Measurements from ENCODE around the gene CYLC2. TPM values are rescaled to one million over a fixed set of nuclear protein-coding genes. Genes with fewer than 3 reads are reported as not detected.

The CYLC2 gene, protein sequence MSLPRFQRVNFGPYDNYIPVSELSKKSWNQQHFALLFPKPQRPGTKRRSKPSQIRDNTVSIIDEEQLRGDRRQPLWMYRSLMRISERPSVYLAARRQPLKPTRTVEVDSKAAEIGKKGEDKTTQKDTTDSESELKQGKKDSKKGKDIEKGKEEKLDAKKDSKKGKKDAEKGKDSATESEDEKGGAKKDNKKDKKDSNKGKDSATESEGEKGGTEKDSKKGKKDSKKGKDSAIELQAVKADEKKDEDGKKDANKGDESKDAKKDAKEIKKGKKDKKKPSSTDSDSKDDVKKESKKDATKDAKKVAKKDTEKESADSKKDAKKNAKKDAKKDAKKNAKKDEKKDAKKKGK
- not detected for total RNA-seq

- no peak within 1 kb of the TSS for H3K27ac ChIP-seq
- no peaks in the 10 kb centered on the region for H3K36me3 ChIP-seq
- H3K4me3 ChIP-seq = no peak within 1 kb of the TSS
- H3K27me3 ChIP-seq = no peaks in the 10 kb centered on the region
- DNase-seq (ENCODE audit: low spot score in 2 of 2) = no peak
- TF ChIP-seq POLR2A (IDR thresholded peaks at IDR 0.05) (no peak), EP300 (IDR thresholded peaks at IDR 0.05) (no peak), POLR2AphosphoS5 (IDR thresholded peaks at IDR 0.05) (no peak)
- TF ChIP-seq, protein P1, sequence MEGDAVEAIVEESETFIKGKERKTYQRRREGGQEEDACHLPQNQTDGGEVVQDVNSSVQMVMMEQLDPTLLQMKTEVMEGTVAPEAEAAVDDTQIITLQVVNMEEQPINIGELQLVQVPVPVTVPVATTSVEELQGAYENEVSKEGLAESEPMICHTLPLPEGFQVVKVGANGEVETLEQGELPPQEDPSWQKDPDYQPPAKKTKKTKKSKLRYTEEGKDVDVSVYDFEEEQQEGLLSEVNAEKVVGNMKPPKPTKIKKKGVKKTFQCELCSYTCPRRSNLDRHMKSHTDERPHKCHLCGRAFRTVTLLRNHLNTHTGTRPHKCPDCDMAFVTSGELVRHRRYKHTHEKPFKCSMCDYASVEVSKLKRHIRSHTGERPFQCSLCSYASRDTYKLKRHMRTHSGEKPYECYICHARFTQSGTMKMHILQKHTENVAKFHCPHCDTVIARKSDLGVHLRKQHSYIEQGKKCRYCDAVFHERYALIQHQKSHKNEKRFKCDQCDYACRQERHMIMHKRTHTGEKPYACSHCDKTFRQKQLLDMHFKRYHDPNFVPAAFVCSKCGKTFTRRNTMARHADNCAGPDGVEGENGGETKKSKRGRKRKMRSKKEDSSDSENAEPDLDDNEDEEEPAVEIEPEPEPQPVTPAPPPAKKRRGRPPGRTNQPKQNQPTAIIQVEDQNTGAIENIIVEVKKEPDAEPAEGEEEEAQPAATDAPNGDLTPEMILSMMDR (IDR thresholded peaks at IDR 0.05) = no peak
- no peaks in the 10 kb centered on the region for H3K9me3 ChIP-seq
- no peaks in the 10 kb centered on the region for H3K4me1 ChIP-seq
These were observed at the start of gene CYLC2 for GRCh38 chr9:102995033-102995432. Gene CYLC2, plus strand, starts transcription at chr9:102995333. Its CDS starts 48 bp downstream, at chr9:102995381.

- H3K27me3 ChIP-seq = no peaks in the 10 kb centered on the region
- TF ChIP-seq POLR2A (IDR thresholded peaks at IDR 0.05) (no peak), EP300 (IDR thresholded peaks at IDR 0.05) (no peak), POLR2AphosphoS5 (IDR thresholded peaks at IDR 0.05) (no peak)
- TF ChIP-seq, protein P1 (IDR thresholded peaks at IDR 0.05) = no peak
- DNase-seq (ENCODE audit: low spot score in 2 of 2) = no peak
- no peak overlapping the region for H3K4me3 ChIP-seq
- no peak overlapping the region for H3K27ac ChIP-seq
- 41% methylated on average over 2 of the region's 2 CpGs for WGBS
- no peaks in the 10 kb centered on the region for H3K9me3 ChIP-seq
- no peaks in the 10 kb centered on the region for H3K36me3 ChIP-seq
- H3K4me1 ChIP-seq = no peaks in the 10 kb centered on the region
These were observed 44.8 kb upstream of the CYLC2 start for GRCh38 chr9:102950346-102950745.

GRCh38 chr9:102966999-102967398, 28.1 kb upstream of the CYLC2 start:
- Histone ChIP-seq H3K9me3 (peaks cover 19% of the 10 kb centered on the region), H3K4me3 (no peak overlapping the region), H3K36me3 (no peaks in the 10 kb centered on the region), H3K27ac (no peak overlapping the region), H3K4me1 (no peaks in the 10 kb centered on the region), H3K27me3 (no peaks in the 10 kb centered on the region)
- TF ChIP-seq, protein P1 (IDR thresholded peaks at IDR 0.05) = no peak
- TF ChIP-seq POLR2A (IDR thresholded peaks at IDR 0.05) (no peak), POLR2AphosphoS5 (IDR thresholded peaks at IDR 0.05) (no peak), EP300 (IDR thresholded peaks at IDR 0.05) (no peak)
- no peak for DNase-seq (ENCODE audit: low spot score in 2 of 2)
- 97% methylated on average over 7 of the region's 7 CpGs for WGBS

DNA sequence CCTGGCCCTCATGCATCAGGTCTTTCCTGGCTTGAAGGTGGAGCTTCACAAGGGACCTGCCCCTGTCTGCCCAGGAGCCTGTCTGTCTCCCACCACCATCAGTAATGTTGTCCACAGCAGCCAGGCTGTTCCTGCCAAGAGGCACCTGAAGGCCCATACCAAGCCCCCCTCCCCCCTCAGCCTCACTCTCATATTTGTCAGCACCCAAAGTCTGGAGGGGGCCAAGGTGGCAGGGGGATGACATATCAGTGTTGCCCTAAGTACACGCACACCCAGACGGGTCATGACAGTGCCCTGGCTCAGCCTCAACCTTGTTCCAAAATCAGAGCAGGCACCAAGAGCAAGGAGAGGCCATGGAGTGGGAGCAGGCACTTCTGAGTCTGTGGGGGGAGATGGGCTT, 27.2 kb upstream of the CYLC2 start:
- Histone ChIP-seq H3K9me3 (peaks cover 19% of the 10 kb centered on the region), H3K36me3 (no peaks in the 10 kb centered on the region), H3K27ac (no peak overlapping the region), H3K4me1 (no peaks in the 10 kb centered on the region), H3K4me3 (no peak overlapping the region), H3K27me3 (no peaks in the 10 kb centered on the region)
- DNase-seq (ENCODE audit: low spot score in 2 of 2) = no peak
- WGBS = 100% methylated on average over 1 of the region's 2 CpGs
- TF ChIP-seq, protein P1 (IDR thresholded peaks at IDR 0.05) = no peak
- TF ChIP-seq POLR2AphosphoS5 (IDR thresholded peaks at IDR 0.05) (no peak), EP300 (IDR thresholded peaks at IDR 0.05) (no peak), POLR2A (IDR thresholded peaks at IDR 0.05) (no peak)

DNA sequence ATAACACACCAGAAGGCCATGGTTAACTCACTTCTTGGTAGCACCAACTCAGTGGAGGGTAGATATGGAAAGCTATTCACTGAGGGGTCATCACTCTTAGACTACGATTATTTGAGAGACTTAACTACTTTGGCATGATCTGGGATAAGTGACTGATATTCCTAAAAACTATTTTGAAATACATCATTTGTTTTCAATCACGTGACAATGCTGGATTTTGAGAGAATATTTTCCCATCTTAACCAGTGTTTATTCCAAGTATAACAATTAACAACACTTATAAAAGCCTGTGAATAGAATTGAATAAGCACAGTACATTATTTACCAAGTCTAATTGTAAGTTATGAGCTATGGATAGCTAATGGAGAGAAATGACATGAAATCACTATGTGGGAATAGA, 22.4 kb upstream of the CYLC2 start:
- Histone ChIP-seq H3K4me3 (no peak overlapping the region), H3K27ac (no peak overlapping the region), H3K9me3 (peaks cover 19% of the 10 kb centered on the region), H3K27me3 (no peaks in the 10 kb centered on the region), H3K4me1 (no peaks in the 10 kb centered on the region), H3K36me3 (no peaks in the 10 kb centered on the region)
- WGBS = 77% methylated on average over 2 of the region's 2 CpGs
- TF ChIP-seq, protein P1 (IDR thresholded peaks at IDR 0.05) = no peak
- TF ChIP-seq EP300 (IDR thresholded peaks at IDR 0.05) (no peak), POLR2A (IDR thresholded peaks at IDR 0.05) (no peak), POLR2AphosphoS5 (IDR thresholded peaks at IDR 0.05) (no peak)
- DNase-seq (ENCODE audit: low spot score in 2 of 2) = no peak

Data from suprapubic skin (tissue), 4 donors.